ENCODE measurements around the gene PRUNE1. TPM values are rescaled to one million over a fixed set of nuclear protein-coding genes. Genes with fewer than 3 reads are reported as not detected.

The PRUNE1 gene
- total and polyA plus RNA-seq, 4 donors, result 6.1 to 10.6 (median 9.4) TPM

- peak within 1 kb of the TSS; percentile 68 to 96 (median 85) for H3K4me3 ChIP-seq (ENCODE audit: low read depth in 1 of 3, low read length in 3 of 3)
- peaks cover 0 to 11% (median 7%) of the 10 kb centered on the region in 4 donors for H3K36me3 ChIP-seq (ENCODE audit: control insufficient read depth in 4 of 4, insufficient read depth in 3 of 4, low read depth in 1 of 4, low read length in 3 of 4)
- H3K9me3 ChIP-seq (ENCODE audit: control insufficient read depth in 4 of 4, low read length in 3 of 4), result no peaks in the 10 kb centered on the region
- peaks cover 3 to 51% (median 42%) of the 10 kb centered on the region in 4 donors for H3K4me1 ChIP-seq (ENCODE audit: control insufficient read depth in 4 of 4, insufficient read depth in 4 of 4, low read length in 3 of 4)
- no peak for TF ChIP-seq FOXA2 (IDR thresholded peaks at IDR 0.05)
- TF ChIP-seq NR2F2 (IDR thresholded peaks at IDR 0.05), result no peak
- TF ChIP-seq ZBTB33 (IDR thresholded peaks at IDR 0.05), result no peak
- no peak for TF ChIP-seq FOXA1 (IDR thresholded peaks at IDR 0.05)
- no peak for TF ChIP-seq HNF4A (conservative IDR thresholded peaks at IDR 0.05)
- TF ChIP-seq REST (IDR thresholded peaks at IDR 0.05), result no peak
- TF ChIP-seq YY1 (IDR thresholded peaks at IDR 0.05), result no peak
- TF ChIP-seq SP1 (IDR thresholded peaks at IDR 0.05), result no peak
- TF ChIP-seq MAX (IDR thresholded peaks at IDR 0.05), result no peak
- TF ChIP-seq RXRA (IDR thresholded peaks at IDR 0.05), result no peak
- no peak for TF ChIP-seq TAF1 (conservative IDR thresholded peaks at IDR 0.05)
- TF ChIP-seq ATF3 (IDR thresholded peaks at IDR 0.05), result no peak
- no peak for TF ChIP-seq CTCF (IDR thresholded peaks at IDR 0.05; ENCODE audit: low read depth, low read length, missing input control)
- no peak for TF ChIP-seq EGR1 (IDR thresholded peaks at IDR 0.05; ENCODE audit: low read depth in 2 of 2)
- no peaks in the 10 kb centered on the region for H3K27me3 ChIP-seq (ENCODE audit: control insufficient read depth in 4 of 4, insufficient read depth in 4 of 4, low read length in 3 of 4)
- 15% methylated on average over 15 of the region's 15 CpGs for WGBS
- no peak for DNase-seq (ENCODE audit: low spot score)
- H3K9ac ChIP-seq (ENCODE audit: low read depth in 1 of 2, low read length in 2 of 2), result peak within 1 kb of the TSS; percentile 94 to 95
- H3K27ac ChIP-seq (ENCODE audit: low read depth in 1 of 2, low read length in 2 of 2), result peak within 1 kb of the TSS; percentile 91 to 94
These were observed 51.9 kb downstream of the PRUNE1 start, which contains the start of gene MLLT11 for GRCh38 chr1:151060007-151060656. MLLT11 (plus strand) TSS chr1:151060397; CDS start chr1:151067225, 6,828 bp downstream.

Measured in liver (tissue), 9 donors.